NCI-H2081 treated with DMSO at 0.1 percent for 48 hours (cell line): Measurements from ENCODE around the gene CYTH4.

Experiments
- DNase-seq: peaks from one replicate; lab custom pipeline; 2025; lab: John Stamatoyannopoulos, UW

CYTH4 gene

DNA sequence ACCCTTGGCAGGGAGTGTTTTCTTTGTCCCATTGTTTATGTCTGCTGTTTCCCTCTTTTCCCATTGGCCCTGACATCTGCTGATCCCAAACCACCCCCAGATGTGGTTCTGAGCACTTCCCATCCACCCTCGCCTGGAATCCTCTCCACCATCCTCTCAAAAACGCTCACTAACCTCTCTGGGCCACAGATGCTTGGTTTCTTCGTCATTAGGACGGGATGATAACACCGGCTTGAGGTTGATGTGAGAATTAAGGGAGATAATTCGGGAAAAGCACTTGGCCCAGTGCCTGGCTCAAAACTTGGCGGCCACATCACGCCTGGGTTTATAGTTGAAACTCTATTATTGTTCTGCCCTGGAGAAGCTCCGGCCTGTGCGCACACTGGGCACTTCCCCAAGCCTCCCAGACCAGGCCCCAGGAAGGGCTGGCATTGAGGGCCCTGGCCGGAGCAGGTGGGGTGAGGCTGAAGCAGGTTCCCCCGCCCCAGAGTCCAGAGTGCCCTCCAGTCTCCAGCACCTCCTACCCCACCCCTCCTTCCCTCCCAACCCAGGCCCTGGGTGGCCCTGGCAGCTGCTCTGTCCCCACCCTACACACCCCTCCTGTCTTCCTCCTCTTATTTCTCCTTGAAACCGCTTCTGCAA is 63.7 kb downstream of the CYTH4 start:
- no peak for DNase-seq

DNA sequence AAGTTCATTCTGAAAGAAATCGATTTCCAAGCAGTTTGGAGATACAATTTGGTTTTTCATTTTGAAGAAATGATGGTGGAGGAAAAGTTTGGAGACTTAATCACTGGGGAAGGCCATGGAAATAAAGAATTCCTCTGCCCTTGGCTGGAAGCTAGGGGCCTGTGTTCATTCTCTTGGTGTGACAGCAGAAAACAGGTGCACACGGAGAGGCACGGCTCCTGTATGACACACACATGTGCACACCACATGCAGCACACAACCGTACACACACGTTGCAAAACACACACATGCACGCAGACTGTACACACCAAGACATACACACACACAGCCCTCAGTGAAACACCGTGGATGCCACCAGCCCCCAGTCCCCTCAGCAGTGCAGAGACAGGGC is 64.2 kb downstream of the CYTH4 start:
- no peak for DNase-seq

GRCh38 chr22:37349043-37349814 is 66.9 kb downstream of the CYTH4 start:
- no peak for DNase-seq

- DNase-seq: no peak
Observed at GRCh38 chr22:37351232-37351631, 68.9 kb downstream of the CYTH4 start.

DNA sequence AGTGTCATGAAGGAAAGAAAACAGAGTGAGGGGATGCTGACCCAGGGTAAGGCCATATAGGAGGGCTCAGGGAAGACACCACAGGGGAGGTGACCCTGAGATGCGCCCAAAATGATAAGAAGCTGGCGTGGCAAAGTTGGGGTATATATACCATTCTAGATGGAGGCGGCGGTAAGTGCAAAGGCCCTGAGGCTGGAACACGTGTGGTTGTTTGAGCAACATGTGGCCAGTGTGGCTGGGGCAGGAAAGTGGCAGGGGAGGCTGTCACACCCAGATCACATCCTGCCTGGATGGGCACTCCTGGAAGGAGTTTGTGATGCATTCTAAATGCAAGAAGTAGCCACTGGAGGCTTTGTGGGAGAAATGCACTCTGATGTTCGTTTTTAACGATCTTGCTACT is 70.2 kb downstream of the CYTH4 start:
- DNase-seq: no peak

GRCh38 chr22:37353839-37354238 is 71.5 kb downstream of the CYTH4 start:
- DNase-seq: no peak

- no peak for DNase-seq
Observed at GRCh38 chr22:37354261-37354660, 72.0 kb downstream of the CYTH4 start.

GRCh38 chr22:37354670-37355069 is 72.4 kb downstream of the CYTH4 start:
- DNase-seq: no peak

DNA sequence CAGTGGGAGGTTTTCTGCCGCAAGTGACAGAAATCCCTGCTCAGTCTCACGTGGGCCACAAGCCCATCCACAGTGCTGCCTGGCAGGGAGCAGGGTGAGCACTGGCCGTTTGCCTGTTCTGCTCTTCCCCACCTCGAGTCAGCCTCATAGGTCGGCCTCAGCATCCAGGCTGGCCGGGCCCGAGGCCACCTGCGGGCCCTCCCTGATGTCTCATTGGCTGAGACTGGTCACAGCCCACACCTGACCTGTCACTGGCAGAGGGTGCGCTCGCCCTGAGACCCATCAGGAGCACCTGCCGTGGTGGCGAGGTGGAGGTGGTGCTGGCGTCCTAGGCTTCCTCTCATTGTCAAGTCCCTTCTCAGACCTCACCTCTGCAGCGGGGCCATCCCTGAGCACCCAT is 72.9 kb downstream of the CYTH4 start:
- DNase-seq: no peak

DNA sequence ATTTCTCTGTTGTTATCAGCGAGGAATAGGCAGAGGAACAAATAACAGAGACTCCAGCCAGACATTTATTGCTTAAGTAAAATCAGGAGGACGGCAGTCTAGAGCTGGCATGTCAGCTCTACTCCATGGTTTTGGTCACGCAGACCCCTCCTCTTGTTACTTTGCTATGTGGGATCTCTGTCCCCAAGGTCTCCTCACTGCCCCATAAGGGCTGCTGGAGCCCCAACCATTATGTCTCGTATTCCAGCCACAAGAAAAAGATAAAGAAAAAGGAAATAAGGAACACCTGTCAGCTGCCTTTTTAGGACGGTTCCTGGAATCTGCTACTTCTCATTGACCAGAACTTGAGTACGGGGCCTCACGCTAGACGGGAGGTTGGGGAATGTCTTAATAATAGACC is 74.6 kb downstream of the CYTH4 start:
- no peak for DNase-seq

- no peak for DNase-seq
Observed at GRCh38 chr22:37357446-37358075, 75.3 kb downstream of the CYTH4 start.

DNA sequence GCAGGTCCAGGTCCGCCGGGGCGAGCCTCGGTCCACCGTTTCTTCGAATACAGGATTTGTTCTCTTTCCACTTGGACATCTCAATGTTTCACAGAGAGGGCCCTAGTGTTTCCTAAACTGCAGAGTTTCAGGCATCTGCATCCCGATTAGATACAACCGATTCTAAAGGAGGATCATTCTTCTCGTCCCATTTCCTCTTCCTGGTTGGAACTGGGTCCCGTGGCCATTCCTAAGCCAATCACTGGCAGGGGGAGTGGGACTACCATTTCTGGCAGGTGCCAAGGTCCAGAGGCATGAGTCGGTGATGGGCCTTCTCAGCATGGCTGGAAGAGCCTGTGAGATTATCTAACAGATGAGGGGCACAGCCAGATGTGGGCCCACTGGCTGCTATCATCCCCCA is 76.1 kb downstream of the CYTH4 start:
- no peak for DNase-seq

DNA sequence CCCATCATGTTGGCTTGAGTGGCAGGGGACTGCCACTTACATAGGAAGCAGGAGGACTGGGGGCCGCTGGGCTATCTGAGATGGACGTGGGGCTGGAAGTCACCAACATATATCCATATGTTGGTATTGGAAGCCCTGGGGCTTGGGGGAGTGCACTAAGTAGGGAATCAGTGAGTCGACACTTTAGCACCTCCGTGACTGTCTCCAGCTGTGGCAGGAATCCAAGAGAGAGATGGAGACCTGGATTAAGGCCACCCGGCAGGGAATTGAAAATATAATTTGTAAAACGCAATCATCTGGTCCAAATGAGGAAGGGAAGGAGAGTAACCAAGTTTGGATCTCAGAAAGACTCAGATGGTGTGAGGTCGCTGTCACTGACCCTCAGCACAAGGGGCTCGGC is 76.6 kb downstream of the CYTH4 start:
- no peak for DNase-seq

GRCh38 chr22:37362621-37363020 is 80.3 kb downstream of the CYTH4 start:
- no peak for DNase-seq

GRCh38 chr22:37363261-37363992 is 81.1 kb downstream of the CYTH4 start:
- DNase-seq: no peak
